IMR-90 (cell line): ENCODE results near the gene ATXN1. TPM values are rescaled to one million over a fixed set of nuclear protein-coding genes. Genes with fewer than 3 reads are reported as not detected.

Experiments
- ATAC-seq: fragments of 200-7000 bp; cut with Tn5 transposase; 2 replicates; pipeline ENCODE4 v1.9.1; 2020; ENCODE audit warnings: low read depth, mild to moderate bottlenecking, moderate library complexity
- BruUV-seq: library from RNA; stranded (reverse); fragments of 400-500 nt; replicated peaks from 2 replicates; lab custom pipeline; 2021; lab: Mats Ljungman, UMichigan
- CTCF ChIA-PET: fragments of 300-600 bp; formaldehyde crosslinking; extraction: SDS; loops from one replicate; lab custom pipeline; 2021; ENCODE audit warnings: antibody characterized with exemption; lab: Yijun Ruan, JAX
- POLR2A ChIA-PET: fragments of 300-600 bp; sonication (Branson Sonifier 250); formaldehyde crosslinking; loops from one replicate; lab custom pipeline; 2022; ENCODE audit warnings: antibody characterized with exemption; ENCODE audit not compliant: unreplicated experiment; lab: Charles Lee
- DNase-seq: peaks from one replicate; pipeline ENCODE4 v3.0.0; 2013
- H2AFZ ChIP-seq: replicated peaks from 2 replicates; pipeline ENCODE3; 2013; ENCODE audit warnings: low read length, mild to moderate bottlenecking; ENCODE audit not compliant: poor library complexity
- H2AK5ac ChIP-seq: 2 replicates; pipeline ENCODE4 v1.6.1; 2013; ENCODE audit warnings: low read depth, low read length, inconsistent platforms
- H2AK9ac ChIP-seq: replicated peaks from 2 replicates; pipeline ENCODE3; 2013; ENCODE audit warnings: mild to moderate bottlenecking, low read depth, low read length, moderate library complexity; ENCODE audit not compliant: poor library complexity
- H2BK120ac ChIP-seq: 2 replicates; pipeline ENCODE4 v1.6.1; 2013; ENCODE audit warnings: low read depth, low read length, inconsistent platforms
- H2BK15ac ChIP-seq: 3 replicates; pipeline ENCODE4 v1.6.1; 2013; ENCODE audit warnings: low read depth, low read length, inconsistent platforms
- H2BK20ac ChIP-seq: 2 replicates; pipeline ENCODE4 v1.6.1; 2013; ENCODE audit warnings: low read depth, mild to moderate bottlenecking, inconsistent platforms, low read length, moderate library complexity
- H2BK5ac ChIP-seq: 2 replicates; pipeline ENCODE4 v1.6.1; 2013; ENCODE audit warnings: mild to moderate bottlenecking, low read depth, low read length, inconsistent platforms; ENCODE audit not compliant: poor library complexity, severe bottlenecking
- H3K14ac ChIP-seq: replicated peaks from 2 replicates; pipeline ENCODE4 v1.6.1; 2013; ENCODE audit warnings: low read depth, low read length, inconsistent platforms
- H3K18ac ChIP-seq: 2 replicates; pipeline ENCODE4 v1.6.1; 2013; ENCODE audit warnings: low read depth, low read length, control low read depth
- H3K23ac ChIP-seq: 2 replicates; pipeline ENCODE4 v1.6.1; 2013; ENCODE audit warnings: low read depth, low read length, inconsistent platforms
- H3K27ac ChIP-seq: 2 replicates; pipeline ENCODE4 v1.5.1; 2013; ENCODE audit warnings: mild to moderate bottlenecking, control low read depth, low read length; ENCODE audit not compliant: insufficient read depth
- H3K27me3 ChIP-seq: 2 replicates; pipeline ENCODE4 v1.6.1; 2013; ENCODE audit warnings: low read length; ENCODE audit not compliant: control insufficient read depth, insufficient read depth
- H3K36me3 ChIP-seq: 2 replicates; pipeline ENCODE4 v1.6.1; 2013; ENCODE audit warnings: low read length, mixed read lengths; ENCODE audit not compliant: control insufficient read depth, insufficient read depth
- H3K4ac ChIP-seq: 2 replicates; pipeline ENCODE4 v1.6.1; 2013; ENCODE audit warnings: low read depth, low read length, inconsistent platforms
- H3K4me1 ChIP-seq: 2 replicates; pipeline ENCODE4 v1.6.1; 2013; ENCODE audit warnings: low read length, mixed read lengths; ENCODE audit not compliant: control insufficient read depth, insufficient read depth
- H3K4me2 ChIP-seq: 2 replicates; pipeline ENCODE4 v1.6.1; 2013; ENCODE audit warnings: low read depth, mild to moderate bottlenecking, control low read depth, low read length, moderate library complexity
- H3K4me3 ChIP-seq: 2 replicates; pipeline ENCODE4 v1.5.1; 2013; ENCODE audit warnings: low read depth, mild to moderate bottlenecking, control low read depth, low read length, moderate library complexity; ENCODE audit not compliant: insufficient read depth
- H3K56ac ChIP-seq: 2 replicates; pipeline ENCODE4 v1.6.1; 2013; ENCODE audit warnings: low read length, inconsistent platforms; ENCODE audit not compliant: insufficient read depth; ENCODE audit errors: extremely low read depth
- H3K79me1 ChIP-seq, 2 experiments: 2 replicates each; pipeline ENCODE4 v1.6.1; 2013; ENCODE audit warnings: low read length in 2 of 2, inconsistent platforms in 1 of 2, low read depth in 1 of 2
- H3K9ac ChIP-seq: 2 replicates; pipeline ENCODE4 v1.6.1; 2013; ENCODE audit warnings: low read depth, low read length, control low read depth
- H3K9me1 ChIP-seq: 2 replicates; pipeline ENCODE4 v1.6.1; 2013; ENCODE audit warnings: low read length, inconsistent platforms; ENCODE audit not compliant: insufficient read depth
- H3K9me3 ChIP-seq: 2 replicates; pipeline ENCODE4 v1.6.1; 2013; ENCODE audit warnings: low read length; ENCODE audit not compliant: control insufficient read depth, insufficient read depth
- H4K20me1 ChIP-seq: 2 replicates; pipeline ENCODE4 v1.6.1; 2013; ENCODE audit warnings: low read length, inconsistent platforms; ENCODE audit not compliant: insufficient read depth
- H4K5ac ChIP-seq: 2 replicates; pipeline ENCODE4 v1.6.1; 2013; ENCODE audit warnings: mild to moderate bottlenecking, low read depth, low read length, control low read depth
- H4K8ac ChIP-seq, 2 experiments: 2 replicates each; pipeline ENCODE4 v1.6.1; 2013; ENCODE audit warnings: low read depth in 2 of 2, low read length in 2 of 2, control low read depth in 1 of 2, inconsistent platforms in 1 of 2
- H4K91ac ChIP-seq: 2 replicates; pipeline ENCODE4 v1.6.1; 2013; ENCODE audit warnings: low read depth, low read length, inconsistent platforms; ENCODE audit not compliant: insufficient read depth
- CEBPB ChIP-seq: IDR thresholded peaks from 2 replicates; pipeline ENCODE4 v1.6.1; 2012; ENCODE audit warnings: low read depth, low read length, improper control_type of control experiment
- FOS ChIP-seq: fragments of 150-350 bp; IDR thresholded peaks from 2 replicates; pipeline ENCODE4 v1.6.1; 2016; ENCODE audit warnings: low read depth, low read length
- MAFK ChIP-seq: IDR thresholded peaks from 2 replicates; pipeline ENCODE4 v1.6.1; 2012; ENCODE audit warnings: low read depth, low read length, improper control_type of control experiment
- MXI1 ChIP-seq: IDR thresholded peaks from 2 replicates; pipeline ENCODE4 v1.6.1; 2012; ENCODE audit warnings: low read depth, mild to moderate bottlenecking, low read length, moderate library complexity, borderline replicate concordance
- NFE2L2 ChIP-seq: fragments of 150-350 bp; IDR thresholded peaks from 2 replicates; pipeline ENCODE4 v1.6.1; 2016; ENCODE audit warnings: low read depth, mild to moderate bottlenecking, low read length
- POLR2A ChIP-seq: IDR thresholded peaks from 2 replicates; pipeline ENCODE4 v1.6.1; 2012; ENCODE audit warnings: mild to moderate bottlenecking, low read depth, low read length
- RCOR1 ChIP-seq: IDR thresholded peaks from 2 replicates; pipeline ENCODE4 v1.6.1; 2012; ENCODE audit warnings: mild to moderate bottlenecking, low read length, improper control_type of control experiment; ENCODE audit not compliant: insufficient replicate concordance
- RFX5 ChIP-seq: IDR thresholded peaks from 2 replicates; pipeline ENCODE4 v1.8.0; 2012; ENCODE audit warnings: low read depth, mild to moderate bottlenecking, low read length, moderate library complexity
- WGBS, 2 experiments: methylation state at CpG; one replicate each; pipeline versions ENCODE4 v1.1.5 to v1.1.7; 2013; ENCODE audit warnings: missing lambda C conversion rate in 2 of 2; ENCODE audit not compliant: insufficient read length in 1 of 2; ENCODE audit errors: extremely low coverage in 2 of 2; 5-methylcytosine and 5-hydroxymethylcytosine counted together
- dilution Hi-C: fragments of 300-500 bp; cut with HindIII; formaldehyde crosslinking; loops from one replicate; pipeline ENCODE4 v1.14.3; 2018; ENCODE audit warnings: low sequenced_read_pairs; ENCODE audit not compliant: unreplicated experiment
- in situ Hi-C: fragments of 300-500 bp; cut with MboI; formaldehyde crosslinking; loops from 3 replicates; pipeline ENCODE4 v1.14.3; 2019; ENCODE audit warnings: low sequenced_read_pairs, inconsistent platforms, mixed read lengths
- intact Hi-C: fragments of 100-400 bp; cut with micrococcal nuclease; formaldehyde crosslinking; loops from 2 replicates; pipeline ENCODE4 v1.10.0; 2022
- polyA plus RNA-seq, 3 experiments: library from polyadenylated mRNA; depleted of rRNA; stranded (reverse); fragments of >200 nt; gene quantifications; 2 replicates each; pipeline ENCODE4 v1.2.3, GENCODE V29; 2012; ENCODE audit warnings: low replicate concordance in 1 of 3
- total RNA-seq: library from RNA; depleted of rRNA; stranded (reverse); fragments of >200 nt; gene quantifications from 2 replicates; pipeline ENCODE4 v1.2.3, GENCODE V29; 2012
- TF ChIP-seq, protein P1 (sequence below): fragments of 150-350 bp; IDR thresholded peaks from 2 replicates; pipeline ENCODE4 v1.6.1; 2016; ENCODE audit warnings: low read depth, mild to moderate bottlenecking, low read length, moderate library complexity, borderline replicate concordance
- TF ChIP-seq, protein P2 (sequence below): fragments of 150-350 bp; IDR thresholded peaks from 2 replicates; pipeline ENCODE4 v1.6.1; 2017; ENCODE audit warnings: mild to moderate bottlenecking, antibody characterized with exemption, low read length, low read depth

The ATXN1 gene
- total and polyA plus RNA-seq, 2 of the 4 experiments (the other 2 are of a cell fraction), result 7.3 to 11.1 TPM

DNA sequence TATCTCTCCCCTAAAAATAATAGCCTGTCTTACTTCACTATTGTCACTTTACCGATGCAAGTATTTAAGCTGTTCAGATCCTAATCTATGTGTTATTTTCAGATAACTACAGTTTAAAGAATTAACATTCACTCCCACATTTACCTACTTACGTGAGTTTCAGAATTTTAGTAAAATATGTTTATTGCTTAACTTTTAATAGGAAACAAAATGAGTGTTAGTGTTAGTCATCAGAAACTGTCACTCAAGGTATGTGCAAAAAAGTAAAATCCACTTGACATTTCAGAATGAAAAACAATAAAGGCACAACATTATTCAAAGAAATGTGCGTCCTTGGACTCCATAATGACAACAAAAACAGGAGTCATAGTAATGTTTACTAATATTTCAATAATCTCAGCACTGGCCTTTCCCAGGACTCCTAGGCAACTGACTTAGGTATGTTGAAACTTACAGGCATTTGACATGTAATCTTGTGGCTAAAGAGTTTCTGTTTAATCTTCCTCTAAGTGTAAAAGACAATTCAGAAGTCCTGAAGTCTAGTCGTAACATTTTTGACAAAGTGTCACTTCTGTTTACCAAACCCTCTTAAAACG is 4.5 kb downstream of the ATXN1 start:
- WGBS, 2 experiments, result no CpG with 5 or more reads among the region's 5 CpGs
- dilution Hi-C loops, result no loop called here
- Histone ChIP-seq H3K4me3 (no peak overlapping the region), H3K27ac (no peak overlapping the region), H3K36me3 (peaks cover 4% of the 10 kb centered on the region; the same call in 1 of the 2 replicates), H3K27me3 (no peaks in the 10 kb centered on the region), H2AK9ac (no peak overlapping the region), H3K9me3 (no peaks in the 10 kb centered on the region), H2BK5ac (no peak overlapping the region), H4K5ac (no peak overlapping the region), H2BK20ac (no peak overlapping the region), H2BK15ac (no peak overlapping the region), H4K8ac (no peak overlapping the region), H2BK120ac (no peak overlapping the region), H3K4me2 (no peak overlapping the region), H2AFZ (no peak overlapping the region), H4K91ac (no peak overlapping the region), H3K9me1 (peaks cover 7% of the 10 kb centered on the region; the same call in 1 of the 2 replicates), H3K56ac (no peak overlapping the region), H3K14ac (no peak overlapping the region), H3K4me1 (peaks cover 9% of the 10 kb centered on the region), H4K20me1 (peaks cover 37% of the 10 kb centered on the region; the same call in 1 of the 2 replicates), H3K79me1 (peaks cover 9 to 45% of the 10 kb centered on the region in 2 experiments), H3K18ac (no peak overlapping the region), H3K9ac (no peak overlapping the region), H2AK5ac (no peak overlapping the region), H3K4ac (no peak overlapping the region), H3K23ac (no peak overlapping the region)
- intact Hi-C loops, result no loop called here
- CTCF ChIA-PET, result no interaction called here
- ATAC-seq, result no peak
- TF ChIP-seq FOS (no peak), RCOR1 (no peak), MXI1 (no peak), MAFK (no peak), CEBPB (no peak), POLR2A (no peak), NFE2L2 (no peak), RFX5 (no peak)
- TF ChIP-seq, protein P1, sequence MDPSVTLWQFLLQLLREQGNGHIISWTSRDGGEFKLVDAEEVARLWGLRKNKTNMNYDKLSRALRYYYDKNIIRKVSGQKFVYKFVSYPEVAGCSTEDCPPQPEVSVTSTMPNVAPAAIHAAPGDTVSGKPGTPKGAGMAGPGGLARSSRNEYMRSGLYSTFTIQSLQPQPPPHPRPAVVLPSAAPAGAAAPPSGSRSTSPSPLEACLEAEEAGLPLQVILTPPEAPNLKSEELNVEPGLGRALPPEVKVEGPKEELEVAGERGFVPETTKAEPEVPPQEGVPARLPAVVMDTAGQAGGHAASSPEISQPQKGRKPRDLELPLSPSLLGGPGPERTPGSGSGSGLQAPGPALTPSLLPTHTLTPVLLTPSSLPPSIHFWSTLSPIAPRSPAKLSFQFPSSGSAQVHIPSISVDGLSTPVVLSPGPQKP, result no peak
- TF ChIP-seq, protein P2, sequence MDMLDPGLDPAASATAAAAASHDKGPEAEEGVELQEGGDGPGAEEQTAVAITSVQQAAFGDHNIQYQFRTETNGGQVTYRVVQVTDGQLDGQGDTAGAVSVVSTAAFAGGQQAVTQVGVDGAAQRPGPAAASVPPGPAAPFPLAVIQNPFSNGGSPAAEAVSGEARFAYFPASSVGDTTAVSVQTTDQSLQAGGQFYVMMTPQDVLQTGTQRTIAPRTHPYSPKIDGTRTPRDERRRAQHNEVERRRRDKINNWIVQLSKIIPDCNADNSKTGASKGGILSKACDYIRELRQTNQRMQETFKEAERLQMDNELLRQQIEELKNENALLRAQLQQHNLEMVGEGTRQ, result no peak
- no peak for DNase-seq
- BruUV-seq, result no TSS peak
- in situ Hi-C loops, result no loop called here
- POLR2A ChIA-PET, result no interaction called here
